Liver (tissue), 9 donors: ENCODE results near the gene ZNF330. TPM values are rescaled to one million over a fixed set of nuclear protein-coding genes. Genes with fewer than 3 reads are reported as not detected.

Source experiments
- DNase-seq: peaks from one replicate; pipeline ENCODE4 v3.0.0-alpha.2; 2017; ENCODE audit warnings: low spot score
- H3K27ac ChIP-seq, 2 donors: one replicate each; pipeline ENCODE4 v1.7.0; 2013; ENCODE audit warnings: inconsistent platforms in 2 of 2, low read length in 2 of 2, control low read depth in 1 of 2, low read depth in 1 of 2, mild to moderate bottlenecking in 1 of 2
- H3K27me3 ChIP-seq, 4 donors: one replicate each; pipeline versions ENCODE4 v1.6.1 to v1.7.0; 2013; ENCODE audit warnings: low read length in 3 of 4, inconsistent platforms in 1 of 4, mild to moderate bottlenecking in 1 of 4, moderate library complexity in 1 of 4; ENCODE audit not compliant: control insufficient read depth in 4 of 4, insufficient read depth in 4 of 4
- H3K36me3 ChIP-seq, 4 donors: one replicate each; pipeline versions ENCODE4 v1.6.1 to v1.7.0; 2013; ENCODE audit warnings: low read length in 3 of 4, mild to moderate bottlenecking in 3 of 4, low read depth in 1 of 4, moderate library complexity in 1 of 4; ENCODE audit not compliant: control insufficient read depth in 4 of 4, insufficient read depth in 3 of 4
- H3K4me1 ChIP-seq, 4 donors: one replicate each; pipeline versions ENCODE4 v1.6.1 to v1.7.0; 2013; ENCODE audit warnings: low read length in 3 of 4, mild to moderate bottlenecking in 3 of 4, moderate library complexity in 1 of 4; ENCODE audit not compliant: control insufficient read depth in 4 of 4, insufficient read depth in 4 of 4
- H3K4me3 ChIP-seq, 3 donors: one replicate each; pipeline versions ENCODE4 v1.6.1 to v1.7.0; 2013; ENCODE audit warnings: low read length in 3 of 3, control low read depth in 1 of 3, low read depth in 1 of 3, mild to moderate bottlenecking in 1 of 3
- H3K9ac ChIP-seq, 2 donors: one replicate each; pipeline ENCODE4 v1.7.0; 2013; ENCODE audit warnings: low read length in 2 of 2, mild to moderate bottlenecking in 2 of 2, moderate library complexity in 2 of 2, control low read depth in 1 of 2, low read depth in 1 of 2
- H3K9me3 ChIP-seq, 4 donors: one replicate each; pipeline versions ENCODE4 v1.6.1 to v1.7.0; 2013; ENCODE audit warnings: low read length in 3 of 4; ENCODE audit not compliant: control insufficient read depth in 4 of 4
- ATF3 ChIP-seq: IDR thresholded peaks from 2 replicates; pipeline ENCODE4 v1.6.1; 2016; ENCODE audit warnings: antibody characterized with exemption
- CTCF ChIP-seq: fragments of 150-350 bp; IDR thresholded peaks from 2 replicates; pipeline ENCODE4 v1.5.1; 2017; ENCODE audit warnings: improper control_type of control experiment, low read depth, low read length; ENCODE audit not compliant: missing input control
- EGR1 ChIP-seq, 2 donors: IDR thresholded peaks; 2 replicates each; pipeline ENCODE4 v1.6.1; 2016 to 2018; ENCODE audit warnings: antibody characterized with exemption in 2 of 2, low read depth in 2 of 2
- GABPA ChIP-seq, 2 donors: IDR thresholded peaks in 1 of 2; conservative IDR thresholded peaks in 1 of 2; 2 replicates each; pipeline ENCODE4 v1.6.1; 2016; ENCODE audit warnings: antibody characterized with exemption in 2 of 2, mild to moderate bottlenecking in 1 of 2, moderate library complexity in 1 of 2
- JUND ChIP-seq, 2 donors: IDR thresholded peaks; 2 replicates each; pipeline ENCODE4 v1.6.1; 2016; ENCODE audit warnings: antibody characterized with exemption in 2 of 2
- MAX ChIP-seq: IDR thresholded peaks from 2 replicates; pipeline ENCODE4 v1.6.1; 2016; ENCODE audit warnings: antibody characterized with exemption
- RXRA ChIP-seq, 2 donors: IDR thresholded peaks; 2 replicates each; pipeline ENCODE4 v1.6.1; 2017 to 2018; ENCODE audit warnings: antibody characterized with exemption in 2 of 2, mild to moderate bottlenecking in 1 of 2
- TAF1 ChIP-seq: conservative IDR thresholded peaks from 2 replicates; pipeline ENCODE4 v1.6.1; 2016; ENCODE audit warnings: antibody characterized with exemption, mild to moderate bottlenecking
- YY1 ChIP-seq: IDR thresholded peaks from 2 replicates; pipeline ENCODE4 v1.6.1; 2016; ENCODE audit warnings: antibody characterized with exemption, mild to moderate bottlenecking
- ZBTB33 ChIP-seq: IDR thresholded peaks from 2 replicates; pipeline ENCODE4 v1.6.1; 2016; ENCODE audit warnings: antibody characterized with exemption
- WGBS: extraction: QIAGEN DNeasy Blood & Tissue Kit; methylation state at CpG from one replicate; pipeline ENCODE4 v1.1.7; 2013; 5-methylcytosine and 5-hydroxymethylcytosine counted together
- polyA plus RNA-seq, 2 donors: library from polyadenylated mRNA; stranded (reverse) in 1 of 2; unstranded in 1 of 2; fragments of 200-250 nt in 1 of 2; fragments of >200 nt in 1 of 2; fragmentation: Nextera tagmentation in 1 of 2; extraction: Ambion mirVana in 1 of 2; gene quantifications; one replicate each; pipeline versions ENCODE4 v1.2.1 to v1.2.3, GENCODE V29; 2013 to 2015
- total RNA-seq, 2 donors: library from RNA; depleted of rRNA; stranded (reverse); fragments of >200 nt; gene quantifications; one replicate each; pipeline ENCODE4 v1.2.3, GENCODE V29; 2014
- donor health status: healthy.
- donor health status: healthy.
- donor health status: healthy.
- donor health status: healthy.
- donor health status: healthy.

The ZNF330 gene
- total and polyA plus RNA-seq, 4 donors, result 11.7 to 23.2 (median 19.0) TPM

- no peak for TF ChIP-seq RXRA (IDR thresholded peaks at IDR 0.05)
- TF ChIP-seq EGR1 (IDR thresholded peaks at IDR 0.05; ENCODE audit: low read depth in 2 of 2), result no peak
- TF ChIP-seq MAX, result no peak
- no peak for TF ChIP-seq ZBTB33
- TF ChIP-seq GABPA (IDR thresholded peaks at IDR 0.05 in 1 of 2, conservative IDR thresholded peaks at IDR 0.05 in 1 of 2), result no peak
- TF ChIP-seq ATF3, result no peak
- no peak for TF ChIP-seq CTCF
- TF ChIP-seq YY1, result no peak
- TF ChIP-seq TAF1, result no peak
- no peak for TF ChIP-seq JUND (IDR thresholded peaks at IDR 0.05)
- Histone ChIP-seq H3K4me1 (peaks cover 5 to 16% (median 12%) of the 10 kb centered on the region in 4 donors), H3K9ac (no peak overlapping the region), H3K9me3 (no peaks in the 10 kb centered on the region), H3K27ac (no peak overlapping the region), H3K36me3 (no peaks in the 10 kb centered on the region), H3K27me3 (no peaks in the 10 kb centered on the region), H3K4me3 (no peak overlapping the region)
- no peak for DNase-seq
- WGBS, result 78% methylated on average over 1 of the region's 1 CpG
These were observed 24.3 kb upstream of the ZNF330 start for GRCh38 chr4:141196227-141196933.

- Histone ChIP-seq H3K4me3 (no peak overlapping the region), H3K9ac (no peak overlapping the region), H3K4me1 (peaks cover 0 to 10% (median 0%) of the 10 kb centered on the region in 4 donors), H3K27ac (no peak overlapping the region), H3K36me3 (no peaks in the 10 kb centered on the region), H3K9me3 (no peaks in the 10 kb centered on the region), H3K27me3 (no peaks in the 10 kb centered on the region)
- DNase-seq, result no peak
- peak; percentile 15 for TF ChIP-seq YY1
- TF ChIP-seq ZBTB33, result no peak
- WGBS, result 84% methylated on average over 5 of the region's 5 CpGs
These were observed 12.7 kb upstream of the ZNF330 start for GRCh38 chr4:141207961-141208360.
